DND-41 (cell line): ENCODE results near the gene IRX5.

Experiments used
- EZH2 ChIP-seq: IDR thresholded peaks from 3 replicates; pipeline ENCODE4 v1.6.1; 2012; ENCODE audit warnings: borderline replicate concordance, low read depth, mild to moderate bottlenecking, moderate library complexity, low read length, inconsistent platforms; ENCODE audit not compliant: severe bottlenecking
- TF ChIP-seq, protein P1 (sequence below): IDR thresholded peaks from 2 replicates; pipeline ENCODE4 v1.5.1; 2012; ENCODE audit warnings: borderline replicate concordance, low read length, moderate library complexity, mild to moderate bottlenecking; ENCODE audit not compliant: poor library complexity, severe bottlenecking; ENCODE audit errors: extremely low read depth

DNA sequence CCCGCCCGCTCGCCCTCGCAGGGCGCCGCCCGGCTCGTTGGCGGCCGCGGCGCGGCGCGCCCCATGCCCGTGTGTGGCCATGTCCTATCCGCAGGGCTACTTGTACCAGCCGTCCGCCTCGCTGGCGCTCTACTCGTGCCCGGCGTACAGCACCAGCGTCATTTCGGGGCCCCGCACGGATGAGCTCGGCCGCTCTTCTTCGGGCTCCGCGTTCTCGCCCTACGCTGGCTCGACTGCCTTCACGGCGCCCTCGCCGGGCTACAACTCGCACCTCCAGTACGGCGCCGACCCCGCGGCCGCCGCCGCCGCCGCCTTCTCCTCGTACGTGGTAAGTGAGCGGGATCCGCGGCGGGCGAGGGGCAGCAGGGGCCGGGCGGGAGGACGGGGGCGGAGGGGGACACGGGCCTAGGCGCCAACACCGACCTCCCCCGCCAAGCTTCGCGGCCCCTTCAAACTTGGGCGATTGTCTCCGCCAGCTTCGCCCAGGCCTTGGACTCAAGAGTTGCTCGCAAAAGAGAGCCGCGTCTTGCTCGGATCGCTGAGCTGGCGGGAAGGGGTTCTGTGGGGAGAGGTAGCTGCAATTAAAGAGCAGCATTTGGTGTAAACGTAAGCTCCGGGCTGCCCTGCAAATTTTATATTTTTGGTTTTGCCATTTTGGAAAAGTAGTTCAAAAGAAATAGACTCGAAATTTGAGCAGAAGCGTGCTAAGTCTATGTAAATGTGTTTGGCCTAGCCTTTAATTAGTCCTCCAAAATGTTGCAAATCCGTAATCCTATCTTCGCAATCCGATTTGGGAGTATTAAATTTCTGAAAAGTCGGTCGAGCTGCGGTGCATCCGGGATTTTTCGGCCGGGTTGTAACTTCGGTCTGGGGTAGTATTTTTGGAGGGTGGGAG lies 702 bp downstream of the IRX5 start:
- TF ChIP-seq, protein P1, sequence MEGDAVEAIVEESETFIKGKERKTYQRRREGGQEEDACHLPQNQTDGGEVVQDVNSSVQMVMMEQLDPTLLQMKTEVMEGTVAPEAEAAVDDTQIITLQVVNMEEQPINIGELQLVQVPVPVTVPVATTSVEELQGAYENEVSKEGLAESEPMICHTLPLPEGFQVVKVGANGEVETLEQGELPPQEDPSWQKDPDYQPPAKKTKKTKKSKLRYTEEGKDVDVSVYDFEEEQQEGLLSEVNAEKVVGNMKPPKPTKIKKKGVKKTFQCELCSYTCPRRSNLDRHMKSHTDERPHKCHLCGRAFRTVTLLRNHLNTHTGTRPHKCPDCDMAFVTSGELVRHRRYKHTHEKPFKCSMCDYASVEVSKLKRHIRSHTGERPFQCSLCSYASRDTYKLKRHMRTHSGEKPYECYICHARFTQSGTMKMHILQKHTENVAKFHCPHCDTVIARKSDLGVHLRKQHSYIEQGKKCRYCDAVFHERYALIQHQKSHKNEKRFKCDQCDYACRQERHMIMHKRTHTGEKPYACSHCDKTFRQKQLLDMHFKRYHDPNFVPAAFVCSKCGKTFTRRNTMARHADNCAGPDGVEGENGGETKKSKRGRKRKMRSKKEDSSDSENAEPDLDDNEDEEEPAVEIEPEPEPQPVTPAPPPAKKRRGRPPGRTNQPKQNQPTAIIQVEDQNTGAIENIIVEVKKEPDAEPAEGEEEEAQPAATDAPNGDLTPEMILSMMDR: peak; percentile 7
- no peak for TF ChIP-seq EZH2
